Upper lobe of left lung (tissue), 4 donors: Measurements from ENCODE around the gene CNTNAP2.

ENCODE experiments used
- EP300 ChIP-seq, 4 donors: sonication (generic); formaldehyde crosslinking; IDR thresholded peaks; one replicate each; pipeline ENCODE4 v1.5.1; 2017; ENCODE audit warnings: antibody characterized with exemption in 4 of 4, control low read depth in 2 of 4
- POLR2AphosphoS5 ChIP-seq, 2 donors: sonication (generic); formaldehyde crosslinking; IDR thresholded peaks; one replicate each; pipeline ENCODE4 v1.5.1; 2017; ENCODE audit warnings: antibody characterized with exemption in 2 of 2
- TF ChIP-seq, protein P1 (sequence below), 6 experiments: fragments of 450-650 bp in 4 of 6; fragments of 200-600 bp in 2 of 6; sonication (generic) in 2 of 6; IDR thresholded peaks; one replicate each; pipeline ENCODE4 v1.5.1; 2016 to 2019; ENCODE audit warnings: antibody characterized with exemption in 6 of 6

DNA sequence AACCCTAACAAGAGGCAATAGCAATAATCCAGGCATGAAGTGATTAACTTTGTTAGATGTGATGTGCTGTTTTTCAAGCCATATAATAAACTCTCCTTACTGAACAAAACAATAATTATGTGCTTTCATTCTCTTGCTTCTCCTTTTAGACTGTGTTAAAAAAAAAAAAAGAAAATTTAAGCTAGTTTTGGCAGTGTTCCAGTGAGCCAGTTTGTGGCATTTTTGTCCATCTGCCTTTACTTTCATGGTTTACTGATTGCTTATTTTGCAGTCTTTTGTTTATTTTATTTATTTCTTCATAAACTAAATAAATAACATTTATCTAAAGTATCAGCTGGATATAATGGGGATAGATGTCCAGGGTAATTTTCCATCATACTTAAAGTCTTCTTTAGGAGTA lies 625.3 kb downstream of the CNTNAP2 start:
- TF ChIP-seq, protein P1, sequence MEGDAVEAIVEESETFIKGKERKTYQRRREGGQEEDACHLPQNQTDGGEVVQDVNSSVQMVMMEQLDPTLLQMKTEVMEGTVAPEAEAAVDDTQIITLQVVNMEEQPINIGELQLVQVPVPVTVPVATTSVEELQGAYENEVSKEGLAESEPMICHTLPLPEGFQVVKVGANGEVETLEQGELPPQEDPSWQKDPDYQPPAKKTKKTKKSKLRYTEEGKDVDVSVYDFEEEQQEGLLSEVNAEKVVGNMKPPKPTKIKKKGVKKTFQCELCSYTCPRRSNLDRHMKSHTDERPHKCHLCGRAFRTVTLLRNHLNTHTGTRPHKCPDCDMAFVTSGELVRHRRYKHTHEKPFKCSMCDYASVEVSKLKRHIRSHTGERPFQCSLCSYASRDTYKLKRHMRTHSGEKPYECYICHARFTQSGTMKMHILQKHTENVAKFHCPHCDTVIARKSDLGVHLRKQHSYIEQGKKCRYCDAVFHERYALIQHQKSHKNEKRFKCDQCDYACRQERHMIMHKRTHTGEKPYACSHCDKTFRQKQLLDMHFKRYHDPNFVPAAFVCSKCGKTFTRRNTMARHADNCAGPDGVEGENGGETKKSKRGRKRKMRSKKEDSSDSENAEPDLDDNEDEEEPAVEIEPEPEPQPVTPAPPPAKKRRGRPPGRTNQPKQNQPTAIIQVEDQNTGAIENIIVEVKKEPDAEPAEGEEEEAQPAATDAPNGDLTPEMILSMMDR (IDR thresholded peaks at IDR 0.05) = no peak
- TF ChIP-seq EP300 (IDR thresholded peaks at IDR 0.05) = no peak
- no peak for TF ChIP-seq POLR2AphosphoS5 (IDR thresholded peaks at IDR 0.05)
